22Rv1 (cell line): ENCODE measurements around the gene MS4A10.

Experiments
- ZFX ChIP-seq: fragments of 450-650 bp; IDR thresholded peaks from 2 replicates; pipeline ENCODE4 v1.6.1; 2017; ENCODE audit warnings: antibody characterized with exemption, borderline replicate concordance
- TF ChIP-seq, protein P1 (sequence below): fragments of 450-650 bp; IDR thresholded peaks from 2 replicates; pipeline ENCODE4 v1.5.1; 2017; ENCODE audit warnings: mild to moderate bottlenecking

DNA sequence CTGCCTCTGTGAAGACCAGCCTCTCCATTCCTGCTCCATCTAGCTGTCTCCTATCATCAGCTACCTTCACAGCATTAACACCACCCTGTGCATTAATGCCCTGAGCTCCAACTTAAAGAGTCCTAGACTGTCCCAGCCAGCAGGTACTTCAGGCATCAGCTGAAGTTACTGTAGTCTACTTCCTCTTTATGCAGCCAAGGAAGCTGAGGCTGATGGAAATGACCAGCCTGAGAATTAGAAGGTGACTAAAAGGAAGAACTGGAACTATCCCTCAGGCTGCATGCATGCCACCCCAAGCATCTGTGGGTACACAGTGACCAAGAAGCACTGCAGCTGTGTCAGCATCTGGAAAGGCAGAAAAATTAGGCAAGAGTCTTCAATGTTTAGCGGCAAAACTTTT lies 28.2 kb downstream of the MS4A10 start:
- TF ChIP-seq, protein P1, sequence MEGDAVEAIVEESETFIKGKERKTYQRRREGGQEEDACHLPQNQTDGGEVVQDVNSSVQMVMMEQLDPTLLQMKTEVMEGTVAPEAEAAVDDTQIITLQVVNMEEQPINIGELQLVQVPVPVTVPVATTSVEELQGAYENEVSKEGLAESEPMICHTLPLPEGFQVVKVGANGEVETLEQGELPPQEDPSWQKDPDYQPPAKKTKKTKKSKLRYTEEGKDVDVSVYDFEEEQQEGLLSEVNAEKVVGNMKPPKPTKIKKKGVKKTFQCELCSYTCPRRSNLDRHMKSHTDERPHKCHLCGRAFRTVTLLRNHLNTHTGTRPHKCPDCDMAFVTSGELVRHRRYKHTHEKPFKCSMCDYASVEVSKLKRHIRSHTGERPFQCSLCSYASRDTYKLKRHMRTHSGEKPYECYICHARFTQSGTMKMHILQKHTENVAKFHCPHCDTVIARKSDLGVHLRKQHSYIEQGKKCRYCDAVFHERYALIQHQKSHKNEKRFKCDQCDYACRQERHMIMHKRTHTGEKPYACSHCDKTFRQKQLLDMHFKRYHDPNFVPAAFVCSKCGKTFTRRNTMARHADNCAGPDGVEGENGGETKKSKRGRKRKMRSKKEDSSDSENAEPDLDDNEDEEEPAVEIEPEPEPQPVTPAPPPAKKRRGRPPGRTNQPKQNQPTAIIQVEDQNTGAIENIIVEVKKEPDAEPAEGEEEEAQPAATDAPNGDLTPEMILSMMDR, result no peak
- TF ChIP-seq ZFX, result no peak
